MM.1S (cell line): ENCODE data around the gene KMT2E.

Experiments
- DNase-seq: peaks from one replicate; pipeline ENCODE4 v3.0.0-alpha.2; 2015
- H2AFZ ChIP-seq: fragments of 300-600 bp; sonication (generic); 2 replicates; pipeline ENCODE4 v1.6.0; 2016; ENCODE audit warnings: antibody characterized with exemption, low read length
- H3F3A ChIP-seq: fragments of 300-600 bp; sonication (generic); 2 replicates; pipeline ENCODE4 v1.6.1; 2016; ENCODE audit warnings: mild to moderate bottlenecking, antibody characterized with exemption, low read length, moderate library complexity, mixed read lengths; ENCODE audit not compliant: insufficient read depth
- H3K27ac ChIP-seq: fragments of 300-600 bp; sonication (generic); 2 replicates; pipeline ENCODE4 v1.5.1; 2016; ENCODE audit warnings: mild to moderate bottlenecking, low read length
- H3K27me3 ChIP-seq: fragments of 300-600 bp; sonication (generic); replicated peaks from 2 replicates; pipeline ENCODE4 v1.6.0; 2016; ENCODE audit warnings: low read length; ENCODE audit not compliant: insufficient read depth
- H3K36me3 ChIP-seq: fragments of 300-600 bp; sonication (generic); replicated peaks from 2 replicates; pipeline ENCODE4 v1.6.1; 2016; ENCODE audit warnings: mild to moderate bottlenecking, low read length, mixed read lengths; ENCODE audit not compliant: insufficient read depth
- H3K4me1 ChIP-seq: fragments of 300-600 bp; sonication (generic); 2 replicates; pipeline ENCODE4 v1.6.1; 2016; ENCODE audit warnings: low read length, mixed read lengths
- H3K4me2 ChIP-seq: fragments of 300-600 bp; sonication (generic); 2 replicates; pipeline ENCODE4 v1.6.0; 2016; ENCODE audit warnings: low read depth, low read length
- H3K4me3 ChIP-seq: fragments of 300-600 bp; sonication (generic); 2 replicates; pipeline ENCODE4 v1.5.1; 2016; ENCODE audit warnings: low read length, mixed read lengths
- H3K79me2 ChIP-seq: fragments of 300-600 bp; sonication (generic); 2 replicates; pipeline ENCODE4 v1.6.1; 2016; ENCODE audit warnings: mixed run types, low read length, mixed read lengths
- H3K9ac ChIP-seq: fragments of 300-600 bp; sonication (generic); 2 replicates; pipeline ENCODE4 v1.6.1; 2016; ENCODE audit warnings: low read length, mixed read lengths
- H3K9me2 ChIP-seq: fragments of 300-600 bp; sonication (generic); replicated peaks from 2 replicates; pipeline ENCODE4 v1.6.1; 2016; ENCODE audit warnings: mild to moderate bottlenecking, low read length, mixed read lengths; ENCODE audit not compliant: insufficient read depth
- H3K9me3 ChIP-seq: fragments of 300-600 bp; sonication (generic); replicated peaks from 2 replicates; pipeline ENCODE4 v1.6.1; 2016; ENCODE audit warnings: mild to moderate bottlenecking, low read length, mixed read lengths; ENCODE audit not compliant: insufficient read depth
- H4K20me1 ChIP-seq: fragments of 300-600 bp; sonication (generic); 2 replicates; pipeline ENCODE4 v1.6.1; 2016; ENCODE audit warnings: mild to moderate bottlenecking, low read length, moderate library complexity, mixed read lengths; ENCODE audit not compliant: insufficient read depth
- EZH2 ChIP-seq: fragments of 300-600 bp; sonication (generic); optimal IDR thresholded peaks from 2 replicates; pipeline ENCODE3; 2017; ENCODE audit warnings: low read depth, mild to moderate bottlenecking, antibody characterized with exemption, low read length, mixed read lengths
- EZH2phosphoT487 ChIP-seq: fragments of 300-600 bp; sonication (generic); IDR thresholded peaks from 2 replicates; pipeline ENCODE4 v1.6.1; 2018; ENCODE audit warnings: antibody characterized with exemption, low read length
- TF ChIP-seq, protein P1 (sequence below): fragments of 300-600 bp; sonication (generic); IDR thresholded peaks from 2 replicates; pipeline ENCODE4 v1.5.1; 2016; ENCODE audit warnings: antibody characterized with exemption, low read length, mixed read lengths

The KMT2E gene

DNA sequence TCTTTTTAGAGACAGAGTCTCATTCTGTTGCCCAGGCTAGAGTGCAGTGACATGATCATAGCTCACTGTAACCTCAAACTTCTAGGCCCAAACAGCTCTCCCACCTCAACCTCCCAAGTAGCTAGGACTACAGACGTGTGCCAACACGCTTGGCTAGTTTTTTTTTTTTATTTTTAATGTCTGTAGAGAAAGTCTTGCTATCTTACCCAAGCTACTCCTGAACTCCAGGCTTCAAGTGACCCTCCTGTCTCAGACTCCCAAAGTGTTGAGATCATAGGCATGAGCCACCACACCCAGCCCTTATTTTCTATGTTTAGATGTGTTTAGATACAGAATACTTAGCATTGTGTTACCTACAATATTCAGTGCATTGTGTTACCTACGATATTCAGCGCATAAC, 46.4 kb downstream of the KMT2E start:
- Histone ChIP-seq H3K36me3 (0 out of 2 replicates have a peak, but pooled peaks cover under 1% of the 10 kb centered on the region), H3K4me3 (no peak overlapping the region), H3K9me2 (no peaks in the 10 kb centered on the region), H3F3A (no peaks in the 10 kb centered on the region), H3K9ac (no peak overlapping the region), H2AFZ (no peak overlapping the region), H4K20me1 (peaks cover 17% of the 10 kb centered on the region), H3K9me3 (no peaks in the 10 kb centered on the region), H3K27me3 (no peaks in the 10 kb centered on the region), H3K4me1 (no peaks in the 10 kb centered on the region), H3K27ac (no peak overlapping the region), H3K4me2 (no peak overlapping the region), H3K79me2 (peaks cover 98% of the 10 kb centered on the region)
- TF ChIP-seq, protein P1, sequence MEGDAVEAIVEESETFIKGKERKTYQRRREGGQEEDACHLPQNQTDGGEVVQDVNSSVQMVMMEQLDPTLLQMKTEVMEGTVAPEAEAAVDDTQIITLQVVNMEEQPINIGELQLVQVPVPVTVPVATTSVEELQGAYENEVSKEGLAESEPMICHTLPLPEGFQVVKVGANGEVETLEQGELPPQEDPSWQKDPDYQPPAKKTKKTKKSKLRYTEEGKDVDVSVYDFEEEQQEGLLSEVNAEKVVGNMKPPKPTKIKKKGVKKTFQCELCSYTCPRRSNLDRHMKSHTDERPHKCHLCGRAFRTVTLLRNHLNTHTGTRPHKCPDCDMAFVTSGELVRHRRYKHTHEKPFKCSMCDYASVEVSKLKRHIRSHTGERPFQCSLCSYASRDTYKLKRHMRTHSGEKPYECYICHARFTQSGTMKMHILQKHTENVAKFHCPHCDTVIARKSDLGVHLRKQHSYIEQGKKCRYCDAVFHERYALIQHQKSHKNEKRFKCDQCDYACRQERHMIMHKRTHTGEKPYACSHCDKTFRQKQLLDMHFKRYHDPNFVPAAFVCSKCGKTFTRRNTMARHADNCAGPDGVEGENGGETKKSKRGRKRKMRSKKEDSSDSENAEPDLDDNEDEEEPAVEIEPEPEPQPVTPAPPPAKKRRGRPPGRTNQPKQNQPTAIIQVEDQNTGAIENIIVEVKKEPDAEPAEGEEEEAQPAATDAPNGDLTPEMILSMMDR = no peak
- TF ChIP-seq EZH2phosphoT487 (no peak), EZH2 (no peak)
- DNase-seq = no peak

DNA sequence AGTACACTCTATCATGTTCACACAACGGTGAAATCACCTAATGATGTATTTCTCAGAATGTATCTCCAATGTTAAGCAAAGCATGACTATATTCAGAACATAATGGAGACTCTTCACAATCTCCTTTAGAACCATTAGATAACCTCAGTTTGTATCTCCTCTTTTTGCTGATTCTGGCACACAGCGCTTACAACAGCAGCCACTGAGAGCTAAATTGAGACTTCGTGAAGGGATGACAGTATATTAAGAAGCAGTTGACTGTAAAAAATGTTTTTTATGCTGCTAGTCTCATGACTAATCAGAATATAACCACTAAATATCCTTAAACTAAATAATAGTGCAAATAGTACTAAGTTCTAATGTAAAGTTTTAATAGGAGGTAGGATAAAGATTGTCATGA, 46.9 kb downstream of the KMT2E start:
- TF ChIP-seq, protein P1 = no peak
- no peak for TF ChIP-seq EZH2
- TF ChIP-seq EZH2phosphoT487 = no peak
- Histone ChIP-seq H3K27me3 (no peaks in the 10 kb centered on the region), H3K79me2 (peaks cover 98% of the 10 kb centered on the region), H3K36me3 (no peaks in the 10 kb centered on the region), H3K4me2 (no peak overlapping the region), H3K9me3 (no peaks in the 10 kb centered on the region), H4K20me1 (peaks cover 17% of the 10 kb centered on the region), H3K4me3 (no peak overlapping the region), H2AFZ (no peak overlapping the region), H3K27ac (no peak overlapping the region), H3K9me2 (no peaks in the 10 kb centered on the region), H3K9ac (no peak overlapping the region), H3F3A (no peaks in the 10 kb centered on the region), H3K4me1 (no peaks in the 10 kb centered on the region)
- DNase-seq = no peak

DNA sequence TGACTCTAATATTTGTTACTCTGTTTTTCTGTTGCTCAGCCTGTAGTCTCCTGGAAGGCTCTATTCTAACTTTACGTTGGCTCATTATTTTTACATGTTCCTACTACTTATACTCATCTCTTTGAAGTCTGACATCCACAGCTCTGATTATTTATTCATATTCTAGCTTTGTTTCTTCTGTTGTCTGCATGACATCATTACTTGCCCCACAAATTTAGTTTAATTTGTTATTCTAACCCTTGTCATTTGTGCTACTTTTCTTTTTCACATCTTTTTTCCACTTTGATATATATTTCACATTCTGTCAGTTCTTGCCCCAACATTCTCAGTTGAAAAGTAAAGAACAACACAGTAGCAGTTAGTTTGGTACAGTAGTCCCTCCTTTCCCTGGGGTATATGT, 51.1 kb downstream of the KMT2E start:
- no peak for DNase-seq
- Histone ChIP-seq H3K9me2 (no peaks in the 10 kb centered on the region), H3K27me3 (no peaks in the 10 kb centered on the region), H3K4me2 (no peak overlapping the region), H3K4me3 (no peak overlapping the region), H3F3A (no peaks in the 10 kb centered on the region), H3K27ac (no peak overlapping the region), H3K36me3 (peaks cover 10% of the 10 kb centered on the region; the same call in 1 of the 2 replicates), H4K20me1 (peaks cover 8% of the 10 kb centered on the region; the same call in 1 of the 2 replicates), H3K9ac (no peak overlapping the region), H3K4me1 (no peaks in the 10 kb centered on the region), H3K9me3 (no peaks in the 10 kb centered on the region), H3K79me2 (peaks cover 95% of the 10 kb centered on the region), H2AFZ (no peak overlapping the region)
- TF ChIP-seq EZH2phosphoT487 (no peak), EZH2 (no peak)
- TF ChIP-seq, protein P1 = no peak
